Adrenal gland (tissue), 12 donors: Measurements from ENCODE around the gene ATP5IF1. TPM values are rescaled to one million over a fixed set of nuclear protein-coding genes. Genes with fewer than 3 reads are reported as not detected.

Experiments
- DNase-seq, 7 donors: peaks; one replicate each; pipeline ENCODE4 v3.0.0-alpha.2; 2019 to 2020
- H3K27ac ChIP-seq, 5 donors: fragments of 200-600 bp; sonication (generic) in 4 of 5; 1 replicate in 3 of 5; 2 replicates in 2 of 5; pipeline versions ENCODE4 v1.5.1 to v1.8.0; 2016 to 2020; ENCODE audit warnings: mild to moderate bottlenecking in 1 of 5
- H3K27me3 ChIP-seq: fragments of 200-600 bp; 2 replicates; pipeline ENCODE4 v1.8.0; 2021
- H3K36me3 ChIP-seq, 2 donors: fragments of 200-600 bp; replicated peaks in 1 of 2; 1 replicate in 1 of 2; 2 replicates in 1 of 2; pipeline versions ENCODE4 v1.5.1 to v1.8.0; 2018 to 2022
- H3K4me1 ChIP-seq, 2 donors: fragments of 200-600 bp; replicated peaks in 1 of 2; 1 replicate in 1 of 2; 2 replicates in 1 of 2; pipeline versions ENCODE4 v1.5.1 to v1.8.0; 2018 to 2021
- H3K4me3 ChIP-seq, 4 donors: fragments of 200-600 bp; sonication (generic) in 3 of 4; one replicate each; pipeline ENCODE4 v1.5.1; 2016 to 2018
- H3K9me3 ChIP-seq, 3 donors: fragments of 200-600 bp; sonication (generic) in 1 of 3; replicated peaks in 1 of 3; 1 replicate in 2 of 3; 2 replicates in 1 of 3; pipeline versions ENCODE4 v1.5.1 to v1.8.0; 2016 to 2021
- POLR2A ChIP-seq, 2 donors: fragments of 450-650 bp; IDR thresholded peaks; one replicate each; pipeline ENCODE4 v1.6.1; 2017; ENCODE audit warnings: antibody characterized with exemption in 2 of 2, mild to moderate bottlenecking in 2 of 2, moderate library complexity in 1 of 2
- WGBS, 4 donors: extraction: QIAGEN DNeasy Blood & Tissue Kit in 2 of 4; methylation state at CpG; one replicate each; pipeline versions ENCODE4 v1.1.5 to v1.1.7; 2013 to 2017; 5-methylcytosine and 5-hydroxymethylcytosine counted together
- intact Hi-C, 2 donors: fragments of 100-400 bp; cut with DNase I; formaldehyde crosslinking; loops; one replicate each; pipeline versions ENCODE4 v1.14.1 to v1.15.0; 2022 to 2023
- polyA plus RNA-seq, 3 donors: library from polyadenylated mRNA; stranded (reverse); fragments of 200-250 nt in 2 of 3; fragments of 350-450 nt in 1 of 3; fragmentation: Illumina TruSeq in 1 of 3; extraction: RNeasy Lipid Tissue Mini Kit (QIAGEN cat#74804) in 1 of 3; gene quantifications; one replicate each; pipeline ENCODE4 v1.2.3, GENCODE V29; 2013 to 2014
- total RNA-seq, 9 donors: library from RNA; depleted of rRNA in 4 of 9; stranded (reverse); fragments of >200 nt in 4 of 9; fragments of 120-200 nt in 1 of 9; fragmentation: NEBNext Ultra II Directional in 1 of 9; extraction: Animal tissue kit (Norgen Biotek cat#: 25700) in 1 of 9; gene quantifications; one replicate each; pipeline versions ENCODE4 v1.1.0 to v1.2.4, GENCODE V29; 2013 to 2023
- TF ChIP-seq, protein P1 (sequence below), 6 experiments: fragments of 450-650 bp in 4 of 6; fragments of 200-600 bp in 2 of 6; sonication (generic) in 1 of 6; IDR thresholded peaks; 1 replicate in 5 of 6; 2 replicates in 1 of 6; pipeline versions ENCODE4 v1.5.1 to v1.8.0; 2016 to 2021; ENCODE audit warnings: antibody characterized with exemption in 6 of 6, mild to moderate bottlenecking in 2 of 6, moderate library complexity in 1 of 6
- donor health status: healthy with polysubstance abuse.
- donor health status: Bipolar disorder and iron deficiency.
- donor health status: DM: yes; HTN: yes; CAD: no.
- donor health status: DM: no; HTN: no; CAD: no.
- donor health status: DM: no; HTN: no; CAD: no.
- donor health status: DM: yes; HTN: yes; CAD: no.

The ATP5IF1 gene
- total and polyA plus RNA-seq, 12 donors, result 111 to 967 (median 224) TPM

DNA sequence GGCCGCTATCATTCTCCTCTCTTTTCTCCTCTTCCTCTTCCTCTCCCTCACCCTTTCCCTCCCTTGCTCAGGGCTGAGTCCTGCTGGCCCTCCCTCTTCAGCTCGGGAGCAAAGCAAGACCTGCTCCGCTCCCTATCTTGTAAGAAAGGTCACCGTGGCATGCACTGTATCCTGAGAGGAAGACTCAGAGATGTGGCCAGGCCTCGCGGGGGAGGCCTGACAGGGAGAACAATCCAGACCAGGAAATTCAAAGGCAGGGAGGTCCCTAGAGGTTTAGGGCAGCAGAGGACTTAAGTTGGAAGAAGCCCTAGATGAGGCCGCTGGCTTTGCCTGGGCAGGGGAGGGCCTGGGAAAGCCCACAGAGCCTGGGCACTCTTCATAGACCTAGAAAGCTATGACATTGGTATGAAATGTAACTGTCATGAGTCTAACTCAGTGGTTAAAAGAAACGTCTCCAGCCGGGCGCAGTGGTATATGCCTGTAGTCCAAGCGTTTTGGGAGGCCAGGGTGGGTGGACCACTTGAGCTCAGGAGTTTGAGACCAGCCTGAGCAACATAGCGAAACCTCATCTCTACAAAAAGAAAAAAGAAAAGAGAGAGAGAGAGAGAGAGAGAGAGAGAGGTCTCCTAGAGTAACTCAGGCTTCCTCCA, 44.8 kb upstream of the ATP5IF1 start:
- no peak overlapping the region for H3K4me3 ChIP-seq
- H3K9me3 ChIP-seq, result no peaks in the 10 kb centered on the region
- H3K27me3 ChIP-seq, result no peaks in the 10 kb centered on the region
- no peak for DNase-seq
- intact Hi-C loops, result no loop called here
- H3K36me3 ChIP-seq, result no peaks in the 10 kb centered on the region
- no peak overlapping the region for H3K27ac ChIP-seq
- no peaks in the 10 kb centered on the region for H3K4me1 ChIP-seq
- 75 to 79% (median 75%) methylated on average over 12 of the region's 12 CpGs for WGBS, 4 donors
- no peak for TF ChIP-seq POLR2A (IDR thresholded peaks at IDR 0.05)
- TF ChIP-seq, protein P1, sequence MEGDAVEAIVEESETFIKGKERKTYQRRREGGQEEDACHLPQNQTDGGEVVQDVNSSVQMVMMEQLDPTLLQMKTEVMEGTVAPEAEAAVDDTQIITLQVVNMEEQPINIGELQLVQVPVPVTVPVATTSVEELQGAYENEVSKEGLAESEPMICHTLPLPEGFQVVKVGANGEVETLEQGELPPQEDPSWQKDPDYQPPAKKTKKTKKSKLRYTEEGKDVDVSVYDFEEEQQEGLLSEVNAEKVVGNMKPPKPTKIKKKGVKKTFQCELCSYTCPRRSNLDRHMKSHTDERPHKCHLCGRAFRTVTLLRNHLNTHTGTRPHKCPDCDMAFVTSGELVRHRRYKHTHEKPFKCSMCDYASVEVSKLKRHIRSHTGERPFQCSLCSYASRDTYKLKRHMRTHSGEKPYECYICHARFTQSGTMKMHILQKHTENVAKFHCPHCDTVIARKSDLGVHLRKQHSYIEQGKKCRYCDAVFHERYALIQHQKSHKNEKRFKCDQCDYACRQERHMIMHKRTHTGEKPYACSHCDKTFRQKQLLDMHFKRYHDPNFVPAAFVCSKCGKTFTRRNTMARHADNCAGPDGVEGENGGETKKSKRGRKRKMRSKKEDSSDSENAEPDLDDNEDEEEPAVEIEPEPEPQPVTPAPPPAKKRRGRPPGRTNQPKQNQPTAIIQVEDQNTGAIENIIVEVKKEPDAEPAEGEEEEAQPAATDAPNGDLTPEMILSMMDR (IDR thresholded peaks at IDR 0.05), result no peak

DNA sequence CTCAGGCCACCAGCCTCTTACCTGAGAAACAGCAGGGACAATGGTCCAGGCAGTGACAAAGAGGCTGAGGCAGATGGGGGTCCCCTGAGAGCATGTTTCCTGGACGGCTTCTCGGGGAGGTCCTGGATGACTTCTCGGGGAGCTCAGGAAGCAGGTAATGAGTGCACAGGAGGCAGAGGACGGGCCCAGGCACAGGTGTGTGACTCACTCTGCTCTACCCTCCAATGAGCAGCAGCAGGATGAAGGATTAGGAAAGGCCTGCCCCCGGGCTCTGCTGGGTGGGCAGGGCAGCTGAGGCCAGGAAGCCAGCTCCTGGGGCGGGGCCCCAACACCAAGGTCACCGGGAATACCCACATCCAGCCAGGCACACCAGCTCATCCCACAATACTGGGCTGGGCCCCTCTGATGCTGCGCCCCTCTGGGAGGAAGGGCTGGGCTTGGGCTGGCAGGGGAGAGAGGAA, 42.2 kb upstream of the ATP5IF1 start:
- Histone ChIP-seq H3K9me3 (no peaks in the 10 kb centered on the region), H3K4me3 (no peak overlapping the region), H3K36me3 (peaks cover 0 to 3% of the 10 kb centered on the region in 2 donors), H3K27me3 (no peaks in the 10 kb centered on the region), H3K27ac (no peak overlapping the region), H3K4me1 (no peaks in the 10 kb centered on the region)
- WGBS, 4 donors, result 63 to 81% (median 77%) methylated on average over 4 to 8 of the region's 8 CpGs
- intact Hi-C loops, result no loop called here
- peak in 1 of 7 donors; percentile 23 for DNase-seq
- TF ChIP-seq, protein P1 (IDR thresholded peaks at IDR 0.05), result no peak

DNA sequence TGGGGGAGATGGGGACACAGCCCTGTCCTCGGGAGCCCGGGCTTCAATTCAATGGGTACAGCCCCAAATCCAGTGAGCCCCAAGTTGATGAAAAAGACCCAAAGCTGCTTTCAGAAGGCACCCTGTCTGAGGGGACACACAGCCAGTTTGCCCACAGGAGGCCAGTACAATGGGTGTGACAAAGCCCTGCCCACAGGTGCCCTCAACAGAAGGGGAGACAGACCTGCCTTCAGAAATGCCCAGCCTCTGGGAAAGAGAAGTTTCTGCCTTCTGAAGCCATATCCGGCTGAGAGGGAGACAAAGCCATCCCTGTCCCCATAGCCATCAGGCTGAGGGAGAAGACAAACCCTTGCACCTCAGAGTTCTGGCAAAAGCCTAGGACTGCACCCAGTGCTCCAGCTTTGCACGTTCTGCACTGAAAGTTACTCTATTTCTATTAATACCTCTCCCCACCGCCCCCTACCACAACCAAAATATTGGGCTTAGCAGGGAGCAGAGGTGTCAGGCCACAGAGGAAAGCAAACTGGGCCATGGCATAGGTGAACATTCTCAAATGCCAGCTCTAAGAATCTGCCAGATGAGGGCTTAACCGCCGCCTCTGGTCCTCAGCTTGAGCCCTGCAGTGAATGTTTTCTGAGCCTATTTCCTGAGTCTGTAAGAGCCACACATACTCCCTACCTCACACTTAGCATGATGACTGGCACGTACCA, 41.4 kb upstream of the ATP5IF1 start:
- 78 to 85% (median 84%) methylated on average over 5 to 8 of the region's 8 CpGs for whole genome bisulfite sequencing, 4 donors
- H3K4me1 ChIP-seq, result no peaks in the 10 kb centered on the region
- H3K9me3 ChIP-seq, result no peaks in the 10 kb centered on the region
- intact Hi-C loops, result no loop called here
- TF ChIP-seq, protein P1 (IDR thresholded peaks at IDR 0.05), result no peak
- no peak for TF ChIP-seq POLR2A (IDR thresholded peaks at IDR 0.05)
- H3K36me3 ChIP-seq, result peaks cover 0 to 10% of the 10 kb centered on the region in 2 donors
- no peak overlapping the region for H3K27ac ChIP-seq
- H3K4me3 ChIP-seq, result no peak overlapping the region
- DNase-seq, result peak in 1 of 7 donors; percentile 20
- no peaks in the 10 kb centered on the region for H3K27me3 ChIP-seq

DNA sequence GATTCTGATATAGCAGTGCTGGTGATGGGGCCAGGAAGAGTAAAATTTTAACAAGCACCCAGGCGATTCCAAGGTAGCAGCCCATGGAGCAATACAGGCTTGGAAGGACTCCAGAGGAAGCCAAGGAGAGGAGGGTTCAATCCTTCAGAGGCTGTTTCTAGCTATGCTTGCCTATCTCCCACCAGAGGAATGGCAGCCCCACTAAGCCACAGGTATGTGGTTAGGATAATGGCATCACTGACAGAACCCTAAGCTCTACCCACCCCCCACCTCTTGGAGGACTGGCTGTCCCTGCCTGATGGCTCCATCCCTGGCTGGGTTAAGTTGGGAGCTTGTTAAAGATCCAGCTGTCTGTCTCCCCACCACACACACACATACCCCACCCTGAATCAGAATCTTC, 40.1 kb upstream of the ATP5IF1 start:
- no peak overlapping the region for H3K4me3 ChIP-seq
- intact Hi-C loops, result no loop called here
- H3K27ac ChIP-seq, result no peak overlapping the region
- 82 to 100% (median 94%) methylated on average over 1 of the region's 1 CpG for WGBS, 4 donors
- peaks cover 0 to 23% of the 10 kb centered on the region in 2 donors for H3K36me3 ChIP-seq
- DNase-seq, result peak in 1 of 7 donors; percentile 24
- no peaks in the 10 kb centered on the region for H3K27me3 ChIP-seq
- no peaks in the 10 kb centered on the region for H3K9me3 ChIP-seq
- no peak for TF ChIP-seq POLR2A (IDR thresholded peaks at IDR 0.05)
- TF ChIP-seq, protein P1 (IDR thresholded peaks at IDR 0.05), result no peak
- no peaks in the 10 kb centered on the region for H3K4me1 ChIP-seq
